Measurements from ENCODE around the gene SNRNP25. TPM values are rescaled to one million over a fixed set of nuclear protein-coding genes. Genes with fewer than 3 reads are reported as not detected.

The SNRNP25 gene
- total RNA-seq, 2 donors from 2014 or later: 22.9 to 40.8 TPM

DNA sequence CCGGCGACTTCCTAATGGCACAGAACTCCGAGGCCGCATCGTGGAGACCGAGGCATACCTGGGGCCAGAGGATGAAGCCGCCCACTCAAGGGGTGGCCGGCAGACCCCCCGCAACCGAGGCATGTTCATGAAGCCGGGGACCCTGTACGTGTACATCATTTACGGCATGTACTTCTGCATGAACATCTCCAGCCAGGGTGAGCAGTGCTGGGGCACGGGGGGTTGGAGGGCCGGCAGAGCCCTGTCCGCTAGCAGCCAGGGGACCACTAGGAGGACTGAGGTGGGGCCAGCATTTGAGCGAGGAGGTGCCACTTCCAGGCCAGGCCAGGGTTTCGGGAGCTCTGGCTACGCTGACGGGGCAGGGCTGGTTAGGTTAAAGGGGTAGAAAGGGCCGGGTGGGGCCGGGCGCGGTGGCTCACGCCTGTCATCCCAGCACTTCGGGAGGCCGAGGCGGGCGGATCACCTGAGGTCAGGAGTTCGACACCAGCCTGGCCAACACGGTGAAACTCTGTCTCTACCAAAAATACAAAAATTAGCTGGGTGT is 29.5 kb downstream of the SNRNP25 start:
- DNase-seq (ENCODE audit: low spot score): no peak
- no peak overlapping the region for H3K27ac ChIP-seq
- peaks cover 6% of the 10 kb centered on the region for H3K4me1 ChIP-seq (replicated peaks)
- H3K27me3 ChIP-seq (replicated peaks; ENCODE audit: insufficient read depth): no peaks in the 10 kb centered on the region
- H3K9me3 ChIP-seq: no peaks in the 10 kb centered on the region
- no peak for TF ChIP-seq POLR2AphosphoS5 (IDR thresholded peaks at IDR 0.05)
- no peak for TF ChIP-seq POLR2A (IDR thresholded peaks at IDR 0.05)
- TF ChIP-seq CTCF (IDR thresholded peaks at IDR 0.05): no peak
- H3K36me3 ChIP-seq: peaks cover 0 to 7% of the 10 kb centered on the region in 2 donors
- WGBS: 96% methylated on average over 30 of the region's 31 CpGs
- intact Hi-C loops (cut with DNase I): no loop called here
- H3K4me3 ChIP-seq: no peak overlapping the region

DNA sequence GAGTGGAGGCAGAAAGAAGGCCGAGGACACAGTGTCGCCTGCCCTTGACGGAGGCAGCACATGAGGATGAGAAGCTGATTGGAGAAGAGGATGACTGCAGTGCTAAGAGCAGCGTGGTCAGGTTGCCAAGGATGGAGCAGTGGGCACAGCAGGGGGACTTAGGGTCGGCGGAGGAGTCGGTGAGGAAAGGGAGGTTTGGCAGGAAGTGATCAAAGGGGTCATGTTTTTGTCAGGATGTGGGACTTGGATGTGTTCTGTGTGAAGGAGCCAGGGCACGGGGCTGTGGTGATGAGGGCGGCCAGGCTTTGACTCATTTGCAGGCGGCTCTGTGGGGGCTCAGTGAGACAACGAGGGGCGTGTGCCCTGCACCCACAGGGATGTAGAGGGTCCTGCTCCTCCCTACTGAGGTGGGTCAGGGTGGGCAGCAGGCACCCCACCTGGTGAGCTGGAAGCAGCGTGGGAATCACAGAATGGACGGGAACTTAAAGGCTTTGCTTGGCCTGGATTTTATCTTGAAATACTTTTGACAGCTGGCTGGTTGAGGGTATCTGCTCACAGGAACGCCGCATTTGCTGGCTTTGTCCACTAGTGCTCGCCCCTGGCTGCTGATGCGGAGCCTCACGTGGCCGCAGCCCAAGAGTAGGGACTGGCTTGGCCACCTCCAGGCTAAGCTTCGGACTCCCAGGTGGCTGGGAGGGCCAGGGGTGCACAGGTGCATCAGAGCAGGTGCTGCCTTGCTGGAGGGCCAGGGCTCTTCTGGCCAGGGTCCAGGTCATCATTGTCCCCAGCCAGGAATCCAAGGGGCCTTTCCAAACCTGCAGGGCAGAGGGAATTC is 30.4 kb downstream of the SNRNP25 start:
- H3K36me3 ChIP-seq: peaks cover 0 to 7% of the 10 kb centered on the region in 2 donors
- no peak for DNase-seq (ENCODE audit: low spot score)

GRCh38 chr16:84718-85406 is 31.2 kb downstream of the SNRNP25 start:
- peaks cover 0 to 7% of the 10 kb centered on the region in 2 donors for H3K36me3 ChIP-seq
- no peak overlapping the region for H3K4me3 ChIP-seq
- intact Hi-C loops (cut with DNase I): no loop called here
- H3K27ac ChIP-seq: no peak overlapping the region
- 50% methylated on average over 7 of the region's 7 CpGs for WGBS
- no peaks in the 10 kb centered on the region for H3K27me3 ChIP-seq (replicated peaks; ENCODE audit: insufficient read depth)
- peak; percentile 18 for TF ChIP-seq POLR2AphosphoS5 (IDR thresholded peaks at IDR 0.05)
- TF ChIP-seq POLR2A (IDR thresholded peaks at IDR 0.05): no peak
- no peaks in the 10 kb centered on the region for H3K9me3 ChIP-seq
- DNase-seq (ENCODE audit: low spot score): no peak
- H3K4me1 ChIP-seq (replicated peaks): no peaks in the 10 kb centered on the region

More for the DNA sequence above, 30.4 kb downstream of the SNRNP25 start:
- Histone ChIP-seq H3K4me3 (no peak overlapping the region), H3K9me3 (no peaks in the 10 kb centered on the region), H3K27ac (no peak overlapping the region), H3K27me3 (replicated peaks; ENCODE audit: insufficient read depth) (no peaks in the 10 kb centered on the region), H3K4me1 (replicated peaks) (peaks cover 1% of the 10 kb centered on the region)
- intact Hi-C loops (cut with DNase I): no loop called here
- TF ChIP-seq POLR2AphosphoS5 (IDR thresholded peaks at IDR 0.05) (no peak), CTCF (IDR thresholded peaks at IDR 0.05) (no peak), POLR2A (IDR thresholded peaks at IDR 0.05) (no peak)
- 60% methylated on average over 18 of the region's 21 CpGs for WGBS

- Histone ChIP-seq H3K4me3 (no peak overlapping the region), H3K27ac (no peak overlapping the region), H3K4me1 (replicated peaks) (no peaks in the 10 kb centered on the region), H3K36me3 (peaks cover 0 to 8% of the 10 kb centered on the region in 2 donors), H3K27me3 (replicated peaks; ENCODE audit: insufficient read depth) (no peaks in the 10 kb centered on the region), H3K9me3 (no peaks in the 10 kb centered on the region)
- WGBS: 76% methylated on average over 18 of the region's 18 CpGs
- intact Hi-C loops (cut with DNase I): no loop called here
- TF ChIP-seq POLR2A (IDR thresholded peaks at IDR 0.05) (no peak), POLR2AphosphoS5 (IDR thresholded peaks at IDR 0.05) (no peak), CTCF (IDR thresholded peaks at IDR 0.05) (no peak)
- DNase-seq (ENCODE audit: low spot score): no peak
These were observed 31.8 kb downstream of the SNRNP25 start for GRCh38 chr16:85407-85782.

DNA sequence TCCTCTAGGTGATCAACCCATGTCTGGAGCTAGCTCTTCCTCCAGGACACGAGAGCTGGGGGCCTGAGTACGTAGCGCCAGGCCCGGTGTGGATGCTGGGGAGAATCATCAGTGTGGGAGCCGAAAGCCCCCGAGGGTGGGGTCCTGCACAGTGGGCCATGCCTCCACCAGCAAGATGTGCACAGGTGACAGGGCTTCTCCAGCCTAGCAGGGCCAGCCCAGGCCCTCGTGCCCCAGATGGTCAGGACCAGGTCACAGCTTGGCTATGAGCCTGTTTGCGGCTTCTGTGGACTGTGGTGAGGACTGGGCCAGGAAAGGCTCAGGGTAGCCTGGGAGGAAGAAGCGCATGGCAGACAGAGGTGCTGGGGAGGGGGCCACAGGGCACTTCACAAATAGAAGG is 32.2 kb downstream of the SNRNP25 start:
- no peaks in the 10 kb centered on the region for H3K4me1 ChIP-seq (replicated peaks)
- intact Hi-C loops (cut with DNase I): no loop called here
- no peaks in the 10 kb centered on the region for H3K9me3 ChIP-seq
- 75% methylated on average over 9 of the region's 9 CpGs for WGBS
- H3K4me3 ChIP-seq: no peak overlapping the region
- H3K27me3 ChIP-seq (replicated peaks; ENCODE audit: insufficient read depth): no peaks in the 10 kb centered on the region
- H3K27ac ChIP-seq: no peak overlapping the region
- H3K36me3 ChIP-seq: peaks cover 0 to 8% of the 10 kb centered on the region in 2 donors
- DNase-seq (ENCODE audit: low spot score): no peak
- TF ChIP-seq CTCF (IDR thresholded peaks at IDR 0.05): no peak
- TF ChIP-seq POLR2AphosphoS5 (IDR thresholded peaks at IDR 0.05): no peak
- TF ChIP-seq POLR2A (IDR thresholded peaks at IDR 0.05): no peak
